DOHH2 (cell line): ENCODE data around the gene COX7A2L.
A peak's percentile ranks its signal among the peaks of the same experiment; 100 is the strongest.

Source experiments
- H3F3A ChIP-seq: fragments of 200-600 bp; sonication (generic), shearing (Covaris generic); 2 replicates; pipeline ENCODE4 v1.6.0; 2016; ENCODE audit warnings: antibody characterized with exemption, mild to moderate bottlenecking; ENCODE audit not compliant: control insufficient read depth, insufficient read depth
- H3K27ac ChIP-seq: fragments of 200-600 bp; sonication (generic); 2 replicates; pipeline ENCODE4 v1.5.1; 2014; ENCODE audit warnings: low read depth, mild to moderate bottlenecking, low read length, moderate library complexity
- H3K27me3 ChIP-seq: fragments of 200-600 bp; sonication (generic); 2 replicates; pipeline ENCODE4 v1.6.1; 2014; ENCODE audit warnings: mild to moderate bottlenecking, low read length, mixed read lengths; ENCODE audit not compliant: control insufficient read depth
- H3K36me3 ChIP-seq: fragments of 200-600 bp; sonication (generic); 2 replicates; pipeline ENCODE4 v1.6.1; 2014; ENCODE audit warnings: mild to moderate bottlenecking, low read length, moderate library complexity, mixed read lengths; ENCODE audit not compliant: control insufficient read depth
- H3K4me1 ChIP-seq: fragments of 200-600 bp; sonication (generic); 2 replicates; pipeline ENCODE4 v1.6.1; 2014; ENCODE audit warnings: mild to moderate bottlenecking, low read length, mixed read lengths; ENCODE audit not compliant: control insufficient read depth
- H3K4me2 ChIP-seq: fragments of 200-600 bp; sonication (generic); 2 replicates; pipeline ENCODE4 v1.6.0; 2014; ENCODE audit warnings: mild to moderate bottlenecking, low read length, moderate library complexity
- H3K4me3 ChIP-seq: fragments of 200-600 bp; sonication (generic); 2 replicates; pipeline ENCODE4 v1.5.1; 2014; ENCODE audit warnings: mild to moderate bottlenecking, low read length, mixed read lengths
- H3K79me2 ChIP-seq: fragments of 200-600 bp; sonication (generic); 2 replicates; pipeline ENCODE4 v1.6.1; 2014; ENCODE audit warnings: mild to moderate bottlenecking, low read length, mixed read lengths; ENCODE audit not compliant: control insufficient read depth
- H3K9me2 ChIP-seq: fragments of 200-600 bp; sonication (generic); replicated peaks from 2 replicates; pipeline ENCODE4 v1.6.1; 2014; ENCODE audit warnings: mild to moderate bottlenecking, low read length, mixed read lengths; ENCODE audit not compliant: control insufficient read depth
- H3K9me3 ChIP-seq: fragments of 200-600 bp; sonication (generic); 2 replicates; pipeline ENCODE4 v1.6.1; 2014; ENCODE audit warnings: antibody characterized with exemption, low read length, mixed read lengths; ENCODE audit not compliant: control insufficient read depth, insufficient read depth
- H4K20me1 ChIP-seq: fragments of 200-600 bp; sonication (generic); 2 replicates; pipeline ENCODE4 v1.6.0; 2014; ENCODE audit warnings: low read depth, mild to moderate bottlenecking, antibody characterized with exemption, low read length, moderate library complexity; ENCODE audit not compliant: control insufficient read depth, insufficient read depth
- CTCF ChIP-seq: fragments of 200-600 bp; sonication (generic); IDR thresholded peaks from one replicate; pipeline ENCODE4 v1.5.1; 2014; ENCODE audit warnings: antibody characterized with exemption, mild to moderate bottlenecking, low read depth, low read length; ENCODE audit not compliant: poor library complexity, severe bottlenecking
- EZH2phosphoT487 ChIP-seq: fragments of 200-600 bp; sonication (generic); IDR thresholded peaks from 2 replicates; pipeline ENCODE4 v1.6.1; 2017; ENCODE audit warnings: borderline replicate concordance, mild to moderate bottlenecking, antibody characterized with exemption, low read length, moderate library complexity, mixed read lengths

Gene COX7A2L

GRCh38 chr2:42363413-42363812 is 2.4 kb upstream of the COX7A2L start:
- no peaks in the 10 kb centered on the region; the same call in 1 of the 2 replicates for H3F3A ChIP-seq
- H3K9me3 ChIP-seq = no peaks in the 10 kb centered on the region
- peaks cover 20% of the 10 kb centered on the region for H3K4me1 ChIP-seq
- H4K20me1 ChIP-seq = no peaks in the 10 kb centered on the region; the same call in none of the 2 replicates
- H3K27me3 ChIP-seq = no peaks in the 10 kb centered on the region; the same call in none of the 2 replicates
- no peaks in the 10 kb centered on the region for H3K9me2 ChIP-seq
- peaks cover 26% of the 10 kb centered on the region for H3K79me2 ChIP-seq
- TF ChIP-seq EZH2phosphoT487 (no peak), CTCF (no peak)
- H3K4me3 ChIP-seq = no peak overlapping the region
- H3K27ac ChIP-seq = no peak overlapping the region
- peaks cover 6% of the 10 kb centered on the region; the same call in 1 of the 2 replicates for H3K36me3 ChIP-seq
- no peak overlapping the region for H3K4me2 ChIP-seq

GRCh38 chr2:42361728-42362283 is 789 bp upstream of the COX7A2L start:
- peak overlapping the region; percentile 89 for H3K4me3 ChIP-seq
- no peaks in the 10 kb centered on the region; the same call in none of the 2 replicates for H4K20me1 ChIP-seq
- peaks cover 42% of the 10 kb centered on the region for H3K79me2 ChIP-seq
- no peaks in the 10 kb centered on the region for H3K9me3 ChIP-seq
- no peaks in the 10 kb centered on the region for H3K9me2 ChIP-seq
- H3F3A ChIP-seq = no peaks in the 10 kb centered on the region; the same call in 1 of the 2 replicates
- peaks cover 6% of the 10 kb centered on the region; the same call in 1 of the 2 replicates for H3K36me3 ChIP-seq
- no peaks in the 10 kb centered on the region; the same call in none of the 2 replicates for H3K27me3 ChIP-seq
- peaks cover 20% of the 10 kb centered on the region for H3K4me1 ChIP-seq
- H3K27ac ChIP-seq = no peak overlapping the region
- H3K4me2 ChIP-seq = peak overlapping the region; percentile 95
- TF ChIP-seq CTCF (peak; percentile 30), EZH2phosphoT487 (no peak)

DNA sequence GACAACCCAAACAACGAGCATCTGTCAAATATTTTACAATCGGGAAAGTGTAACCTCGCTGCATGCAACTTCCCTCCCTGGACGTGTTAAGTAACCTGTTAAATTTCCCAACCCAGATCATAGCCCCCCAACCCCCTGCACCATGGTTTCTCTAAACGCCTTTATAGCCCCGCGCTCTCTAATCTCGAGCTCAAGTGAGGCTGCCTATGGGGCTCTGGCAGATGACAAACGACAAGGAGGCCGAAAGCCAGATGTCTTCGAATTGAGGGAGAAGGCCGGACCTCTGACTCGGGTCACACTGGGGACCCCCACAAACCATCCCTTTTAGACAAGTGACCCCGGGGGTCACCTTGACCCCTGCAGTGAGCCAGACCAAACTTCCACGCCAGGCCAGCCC is 526 bp downstream of the COX7A2L start:
- peak overlapping the region; percentile 75 for H3K27ac ChIP-seq
- peaks cover 6% of the 10 kb centered on the region; the same call in 1 of the 2 replicates for H3K36me3 ChIP-seq
- peaks cover 20% of the 10 kb centered on the region for H3K4me1 ChIP-seq
- H3K4me2 ChIP-seq = peak overlapping the region; percentile 95
- H3K9me3 ChIP-seq = no peaks in the 10 kb centered on the region
- TF ChIP-seq EZH2phosphoT487 (no peak), CTCF (no peak)
- no peaks in the 10 kb centered on the region; the same call in 1 of the 2 replicates for H3K27me3 ChIP-seq
- no peaks in the 10 kb centered on the region; the same call in 1 of the 2 replicates for H3F3A ChIP-seq
- peak overlapping the region; percentile 89 for H3K4me3 ChIP-seq
- H3K79me2 ChIP-seq = peaks cover 54% of the 10 kb centered on the region
- H3K9me2 ChIP-seq = no peaks in the 10 kb centered on the region
- H4K20me1 ChIP-seq = peaks cover 4% of the 10 kb centered on the region
